IMR-90 (cell line): ENCODE results near the gene CANX. TPM values are rescaled to one million over a fixed set of nuclear protein-coding genes. Genes with fewer than 3 reads are reported as not detected.

Experiments
- ATAC-seq: fragments of 200-7000 bp; cut with Tn5 transposase; 2 replicates; pipeline ENCODE4 v1.9.1; 2020; ENCODE audit warnings: low read depth, mild to moderate bottlenecking, moderate library complexity
- BruUV-seq: library from RNA; stranded (reverse); fragments of 400-500 nt; replicated peaks from 2 replicates; lab custom pipeline; 2021; lab: Mats Ljungman, UMichigan
- CTCF ChIA-PET: fragments of 300-600 bp; formaldehyde crosslinking; extraction: SDS; loops from one replicate; lab custom pipeline; 2021; ENCODE audit warnings: antibody characterized with exemption; lab: Yijun Ruan, JAX
- POLR2A ChIA-PET: fragments of 300-600 bp; sonication (Branson Sonifier 250); formaldehyde crosslinking; loops from one replicate; lab custom pipeline; 2022; ENCODE audit warnings: antibody characterized with exemption; ENCODE audit not compliant: unreplicated experiment; lab: Charles Lee
- DNase-seq: peaks from one replicate; pipeline ENCODE4 v3.0.0; 2013
- H2AFZ ChIP-seq: replicated peaks from 2 replicates; pipeline ENCODE3; 2013; ENCODE audit warnings: low read length, mild to moderate bottlenecking; ENCODE audit not compliant: poor library complexity
- H2AK5ac ChIP-seq: 2 replicates; pipeline ENCODE4 v1.6.1; 2013; ENCODE audit warnings: low read depth, low read length, inconsistent platforms
- H2AK9ac ChIP-seq: replicated peaks from 2 replicates; pipeline ENCODE3; 2013; ENCODE audit warnings: mild to moderate bottlenecking, low read depth, low read length, moderate library complexity; ENCODE audit not compliant: poor library complexity
- H2BK120ac ChIP-seq: 2 replicates; pipeline ENCODE4 v1.6.1; 2013; ENCODE audit warnings: low read depth, low read length, inconsistent platforms
- H2BK15ac ChIP-seq: 3 replicates; pipeline ENCODE4 v1.6.1; 2013; ENCODE audit warnings: low read depth, low read length, inconsistent platforms
- H2BK20ac ChIP-seq: 2 replicates; pipeline ENCODE4 v1.6.1; 2013; ENCODE audit warnings: low read depth, mild to moderate bottlenecking, inconsistent platforms, low read length, moderate library complexity
- H2BK5ac ChIP-seq: 2 replicates; pipeline ENCODE4 v1.6.1; 2013; ENCODE audit warnings: mild to moderate bottlenecking, low read depth, low read length, inconsistent platforms; ENCODE audit not compliant: poor library complexity, severe bottlenecking
- H3K14ac ChIP-seq: replicated peaks from 2 replicates; pipeline ENCODE4 v1.6.1; 2013; ENCODE audit warnings: low read depth, low read length, inconsistent platforms
- H3K18ac ChIP-seq: 2 replicates; pipeline ENCODE4 v1.6.1; 2013; ENCODE audit warnings: low read depth, low read length, control low read depth
- H3K23ac ChIP-seq: 2 replicates; pipeline ENCODE4 v1.6.1; 2013; ENCODE audit warnings: low read depth, low read length, inconsistent platforms
- H3K27ac ChIP-seq: 2 replicates; pipeline ENCODE4 v1.5.1; 2013; ENCODE audit warnings: mild to moderate bottlenecking, control low read depth, low read length; ENCODE audit not compliant: insufficient read depth
- H3K27me3 ChIP-seq: 2 replicates; pipeline ENCODE4 v1.6.1; 2013; ENCODE audit warnings: low read length; ENCODE audit not compliant: control insufficient read depth, insufficient read depth
- H3K36me3 ChIP-seq: 2 replicates; pipeline ENCODE4 v1.6.1; 2013; ENCODE audit warnings: low read length, mixed read lengths; ENCODE audit not compliant: control insufficient read depth, insufficient read depth
- H3K4ac ChIP-seq: 2 replicates; pipeline ENCODE4 v1.6.1; 2013; ENCODE audit warnings: low read depth, low read length, inconsistent platforms
- H3K4me1 ChIP-seq: 2 replicates; pipeline ENCODE4 v1.6.1; 2013; ENCODE audit warnings: low read length, mixed read lengths; ENCODE audit not compliant: control insufficient read depth, insufficient read depth
- H3K4me2 ChIP-seq: 2 replicates; pipeline ENCODE4 v1.6.1; 2013; ENCODE audit warnings: low read depth, mild to moderate bottlenecking, control low read depth, low read length, moderate library complexity
- H3K4me3 ChIP-seq: 2 replicates; pipeline ENCODE4 v1.5.1; 2013; ENCODE audit warnings: low read depth, mild to moderate bottlenecking, control low read depth, low read length, moderate library complexity; ENCODE audit not compliant: insufficient read depth
- H3K56ac ChIP-seq: 2 replicates; pipeline ENCODE4 v1.6.1; 2013; ENCODE audit warnings: low read length, inconsistent platforms; ENCODE audit not compliant: insufficient read depth; ENCODE audit errors: extremely low read depth
- H3K79me1 ChIP-seq, 2 experiments: 2 replicates each; pipeline ENCODE4 v1.6.1; 2013; ENCODE audit warnings: low read length in 2 of 2, inconsistent platforms in 1 of 2, low read depth in 1 of 2
- H3K9ac ChIP-seq: 2 replicates; pipeline ENCODE4 v1.6.1; 2013; ENCODE audit warnings: low read depth, low read length, control low read depth
- H3K9me1 ChIP-seq: 2 replicates; pipeline ENCODE4 v1.6.1; 2013; ENCODE audit warnings: low read length, inconsistent platforms; ENCODE audit not compliant: insufficient read depth
- H3K9me3 ChIP-seq: 2 replicates; pipeline ENCODE4 v1.6.1; 2013; ENCODE audit warnings: low read length; ENCODE audit not compliant: control insufficient read depth, insufficient read depth
- H4K20me1 ChIP-seq: 2 replicates; pipeline ENCODE4 v1.6.1; 2013; ENCODE audit warnings: low read length, inconsistent platforms; ENCODE audit not compliant: insufficient read depth
- H4K5ac ChIP-seq: 2 replicates; pipeline ENCODE4 v1.6.1; 2013; ENCODE audit warnings: mild to moderate bottlenecking, low read depth, low read length, control low read depth
- H4K8ac ChIP-seq, 2 experiments: 2 replicates each; pipeline ENCODE4 v1.6.1; 2013; ENCODE audit warnings: low read depth in 2 of 2, low read length in 2 of 2, control low read depth in 1 of 2, inconsistent platforms in 1 of 2
- H4K91ac ChIP-seq: 2 replicates; pipeline ENCODE4 v1.6.1; 2013; ENCODE audit warnings: low read depth, low read length, inconsistent platforms; ENCODE audit not compliant: insufficient read depth
- BHLHE40 ChIP-seq: fragments of 150-350 bp; IDR thresholded peaks from 2 replicates; pipeline ENCODE4 v1.6.1; 2016; ENCODE audit warnings: mild to moderate bottlenecking, low read depth, low read length
- CHD1 ChIP-seq: IDR thresholded peaks from 2 replicates; pipeline ENCODE4 v1.6.1; 2012; ENCODE audit warnings: low read depth, low read length, improper control_type of control experiment
- POLR2A ChIP-seq: IDR thresholded peaks from 2 replicates; pipeline ENCODE4 v1.6.1; 2012; ENCODE audit warnings: mild to moderate bottlenecking, low read depth, low read length
- WGBS, 2 experiments: methylation state at CpG; one replicate each; pipeline versions ENCODE4 v1.1.5 to v1.1.7; 2013; ENCODE audit warnings: missing lambda C conversion rate in 2 of 2; ENCODE audit not compliant: insufficient read length in 1 of 2; ENCODE audit errors: extremely low coverage in 2 of 2; 5-methylcytosine and 5-hydroxymethylcytosine counted together
- dilution Hi-C: fragments of 300-500 bp; cut with HindIII; formaldehyde crosslinking; loops from one replicate; pipeline ENCODE4 v1.14.3; 2018; ENCODE audit warnings: low sequenced_read_pairs; ENCODE audit not compliant: unreplicated experiment
- in situ Hi-C: fragments of 300-500 bp; cut with MboI; formaldehyde crosslinking; loops from 3 replicates; pipeline ENCODE4 v1.14.3; 2019; ENCODE audit warnings: low sequenced_read_pairs, inconsistent platforms, mixed read lengths
- intact Hi-C: fragments of 100-400 bp; cut with micrococcal nuclease; formaldehyde crosslinking; loops from 2 replicates; pipeline ENCODE4 v1.10.0; 2022
- polyA plus RNA-seq, 3 experiments: library from polyadenylated mRNA; depleted of rRNA; stranded (reverse); fragments of >200 nt; gene quantifications; 2 replicates each; pipeline ENCODE4 v1.2.3, GENCODE V29; 2012; ENCODE audit warnings: low replicate concordance in 1 of 3
- total RNA-seq: library from RNA; depleted of rRNA; stranded (reverse); fragments of >200 nt; gene quantifications from 2 replicates; pipeline ENCODE4 v1.2.3, GENCODE V29; 2012
- TF ChIP-seq, protein P1 (sequence below): conservative IDR thresholded peaks from 2 replicates; pipeline ENCODE4 v1.5.1; 2012; ENCODE audit warnings: mild to moderate bottlenecking, low read depth, low read length, improper control_type of control experiment

Gene CANX
- total and polyA plus RNA-seq, 2 of the 4 experiments (the other 2 are of a cell fraction) = 216 to 345 TPM

DNA sequence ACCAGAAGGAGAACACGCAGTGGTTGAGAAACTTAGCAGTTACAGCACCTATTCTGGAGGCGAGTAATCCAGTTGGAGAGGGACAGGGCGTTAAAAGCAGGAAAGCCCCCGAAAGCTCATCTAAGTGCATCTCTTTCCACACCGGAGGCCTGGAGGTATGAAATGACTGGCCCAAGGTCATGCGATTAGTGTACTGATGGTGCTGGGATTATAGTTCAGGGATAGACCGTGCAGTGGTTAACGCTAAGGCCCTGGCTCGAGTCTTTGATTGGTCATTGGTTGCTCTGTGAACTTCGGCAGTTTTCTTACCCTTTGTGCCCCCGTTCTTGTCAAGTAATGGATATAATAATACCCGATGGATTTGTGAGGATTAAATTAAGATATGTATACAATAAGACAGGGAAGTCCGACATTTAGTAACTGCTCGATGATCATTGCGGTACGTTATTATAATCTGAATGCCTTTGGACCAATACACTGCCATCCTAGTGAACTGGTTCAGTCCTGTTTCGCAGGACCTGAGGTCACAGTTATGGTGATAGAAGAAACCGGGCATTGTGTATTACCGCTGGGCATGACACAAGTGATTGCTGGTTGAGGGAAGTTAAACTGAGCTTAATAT is 960 bp downstream of the CANX start:
- CTCF ChIA-PET = no interaction called here
- no TSS peak for BruUV-seq
- Histone ChIP-seq H3K9me3 (no peaks in the 10 kb centered on the region), H2AK5ac (peak overlapping the region; percentile 55), H3K4me3 (peak overlapping the region; percentile 86), H3K27me3 (no peaks in the 10 kb centered on the region), H2BK20ac (no peak overlapping the region), H2BK15ac (no peak overlapping the region), H4K20me1 (peaks cover 47% of the 10 kb centered on the region), H3K4ac (peak overlapping the region; percentile 88), H3K4me2 (peak overlapping the region; percentile 93), H3K79me1 (peaks cover 16 to 33% of the 10 kb centered on the region in 2 experiments), H2BK5ac (peak overlapping the region; percentile 75), H3K23ac (peak overlapping the region; percentile 91; the same call in 1 of the 2 replicates), H3K56ac (peak overlapping the region; percentile 67), H4K91ac (peak overlapping the region; percentile 34; the same call in 1 of the 2 replicates), H3K9ac (peak overlapping the region; percentile 86), H3K9me1 (peaks cover 4% of the 10 kb centered on the region; the same call in 1 of the 2 replicates), H4K8ac (peak overlapping the region; percentile 20 to 68; a peak in 2 of 4 replicates), H3K27ac (peak overlapping the region; percentile 94), H2AK9ac (peak overlapping the region; percentile 99), H3K4me1 (peaks cover 2% of the 10 kb centered on the region; the same call in 1 of the 2 replicates), H2AFZ (no peak overlapping the region), H3K36me3 (peaks cover 20% of the 10 kb centered on the region), H3K14ac (peak overlapping the region; percentile 75), H3K18ac (peak overlapping the region; percentile 30; the same call in 1 of the 2 replicates), H4K5ac (peak overlapping the region; percentile 51), H2BK120ac (no peak overlapping the region)
- 6% methylated on average over 3 of the region's 19 CpGs; no CpG with 5 or more reads in 1 of the 2 experiments for WGBS, 2 experiments
- ATAC-seq (no peak), DNase-seq (peak; percentile 36)
- POLR2A ChIA-PET = interaction anchor here (0.6 kb wide), 1 partner anchor 16 kb away, joined by 3 read pairs; no protein-coding TSS in a partner anchor
- intact Hi-C loops (loop anchor here (5.0 kb wide), 2 partner anchors 33 to 77 kb away; partner anchors contain the start of genes HNRNPH1 and MAML1), dilution Hi-C loops (no loop called here), in situ Hi-C loops (no loop called here)
- TF ChIP-seq BHLHE40 (no peak), POLR2A (peak; percentile 27; the same call in 1 of the 2 replicates), CHD1 (no peak)
- TF ChIP-seq, protein P1, sequence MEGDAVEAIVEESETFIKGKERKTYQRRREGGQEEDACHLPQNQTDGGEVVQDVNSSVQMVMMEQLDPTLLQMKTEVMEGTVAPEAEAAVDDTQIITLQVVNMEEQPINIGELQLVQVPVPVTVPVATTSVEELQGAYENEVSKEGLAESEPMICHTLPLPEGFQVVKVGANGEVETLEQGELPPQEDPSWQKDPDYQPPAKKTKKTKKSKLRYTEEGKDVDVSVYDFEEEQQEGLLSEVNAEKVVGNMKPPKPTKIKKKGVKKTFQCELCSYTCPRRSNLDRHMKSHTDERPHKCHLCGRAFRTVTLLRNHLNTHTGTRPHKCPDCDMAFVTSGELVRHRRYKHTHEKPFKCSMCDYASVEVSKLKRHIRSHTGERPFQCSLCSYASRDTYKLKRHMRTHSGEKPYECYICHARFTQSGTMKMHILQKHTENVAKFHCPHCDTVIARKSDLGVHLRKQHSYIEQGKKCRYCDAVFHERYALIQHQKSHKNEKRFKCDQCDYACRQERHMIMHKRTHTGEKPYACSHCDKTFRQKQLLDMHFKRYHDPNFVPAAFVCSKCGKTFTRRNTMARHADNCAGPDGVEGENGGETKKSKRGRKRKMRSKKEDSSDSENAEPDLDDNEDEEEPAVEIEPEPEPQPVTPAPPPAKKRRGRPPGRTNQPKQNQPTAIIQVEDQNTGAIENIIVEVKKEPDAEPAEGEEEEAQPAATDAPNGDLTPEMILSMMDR = no peak
